HG02970 (cell line): ENCODE measurements around the gene MED20.

Source experiments
- ATAC-seq: cut with Tn5 transposase; IDR thresholded peaks from one replicate; pipeline ENCODE4 v1.9.1; 2021; ENCODE audit warnings: mild to moderate bottlenecking, moderate library complexity, moderate number of reproducible peaks; ENCODE audit not compliant: unreplicated experiment, low FRiP score

Gene MED20

GRCh38 chr6:41859356-41859755 is 61.6 kb downstream of the MED20 start:
- ATAC-seq = no peak

GRCh38 chr6:41858703-41859102 is 62.2 kb downstream of the MED20 start:
- no peak for ATAC-seq
